ENCODE results near the gene TTC28.

GRCh38 chr22:28435982-28436381, 243.7 kb downstream of the TTC28 start:
- TF ChIP-seq FOXM1 (IDR thresholded peaks at IDR 0.05; ENCODE audit: borderline replicate concordance, low read depth) (no peak), TAF1 (IDR thresholded peaks at IDR 0.05; ENCODE audit: low read depth) (no peak), NFIC (IDR thresholded peaks at IDR 0.05) (no peak), TEAD4 (IDR thresholded peaks at IDR 0.05) (no peak), YY1 (IDR thresholded peaks at IDR 0.05; ENCODE audit: low read depth) (no peak), RAD21 (IDR thresholded peaks at IDR 0.05; ENCODE audit: low read depth) (no peak), MAX (IDR thresholded peaks at IDR 0.05) (no peak), REST (IDR thresholded peaks at IDR 0.05; ENCODE audit: low read depth) (no peak), CEBPB (IDR thresholded peaks at IDR 0.05) (no peak)
